Measurements from ENCODE around the gene TTC34. TPM values are rescaled to one million over a fixed set of nuclear protein-coding genes. Genes with fewer than 3 reads are reported as not detected.

The TTC34 gene
- total RNA-seq, 1 experiment from 2014 or later = 1.3 TPM

GRCh38 chr1:2595812-2596529 is 205.5 kb downstream of the TTC34 start:
- H3K9me2 ChIP-seq (ENCODE audit: insufficient read depth) = no peaks in the 10 kb centered on the region
- no peaks in the 10 kb centered on the region for H3K9me3 ChIP-seq (ENCODE audit: control insufficient read depth in 1 of 2, insufficient read depth in 1 of 2, low read depth in 1 of 2, low read length in 2 of 2)
- no TSS peak for BruUV-seq (replicated peaks)
- no peak overlapping the region for H2AFZ ChIP-seq (ENCODE audit: low read depth, low read length, poor library complexity, severe bottlenecking)
- H3K27ac ChIP-seq (ENCODE audit: low read depth, low read length) = no peak overlapping the region
- POLR2A ChIA-PET = no interaction called here
- H3K4me3 ChIP-seq (replicated peaks in 1 of 2; ENCODE audit: low read depth in 1 of 2, low read length in 2 of 2) = no peak overlapping the region
- DNase-seq (ENCODE audit: low read depth, low spot score) (no peak), ATAC-seq (no peak)
- no peaks in the 10 kb centered on the region for H4K20me1 ChIP-seq (ENCODE audit: insufficient read depth)
- H3K27me3 ChIP-seq (ENCODE audit: insufficient read depth, low read length) = no peaks in the 10 kb centered on the region
- H3K36me3 ChIP-seq (ENCODE audit: control insufficient read depth in 1 of 2, insufficient read depth in 2 of 2, low read length in 2 of 2) = no peaks in the 10 kb centered on the region
- H3K4me2 ChIP-seq (ENCODE audit: low read length) = no peak overlapping the region
- H3K4me1 ChIP-seq (ENCODE audit: control insufficient read depth in 1 of 2, insufficient read depth in 2 of 2, low read length in 2 of 2) = no peaks in the 10 kb centered on the region
- TF ChIP-seq ATF3 (IDR thresholded peaks at IDR 0.05) (no peak), POLR2AphosphoS5 (IDR thresholded peaks at IDR 0.05; ENCODE audit: low read depth, low read length) (no peak), ZFX (IDR thresholded peaks at IDR 0.05) (no peak), YY1 (IDR thresholded peaks at IDR 0.05; ENCODE audit: extremely low read depth, insufficient replicate concordance, low read depth, low read length) (no peak), REST (IDR thresholded peaks at IDR 0.05; ENCODE audit: low read depth) (no peak), ELF1 (IDR thresholded peaks at IDR 0.05; ENCODE audit: borderline replicate concordance, low read depth) (no peak), FOSL1 (IDR thresholded peaks at IDR 0.05; ENCODE audit: low read depth) (no peak), SRF (IDR thresholded peaks at IDR 0.05; ENCODE audit: low read depth) (no peak), EZH2phosphoT487 (IDR thresholded peaks at IDR 0.05; ENCODE audit: borderline replicate concordance) (no peak), EGR1 (IDR thresholded peaks at IDR 0.05; ENCODE audit: low read depth) (no peak), SP1 (IDR thresholded peaks at IDR 0.05; ENCODE audit: low read depth) (no peak), ZNF274 (IDR thresholded peaks at IDR 0.05; ENCODE audit: low read depth, low read length) (no peak), CBX3 (IDR thresholded peaks at IDR 0.05; ENCODE audit: low read depth) (no peak), JUND (IDR thresholded peaks at IDR 0.05) (no peak), RAD21 (IDR thresholded peaks at IDR 0.05; ENCODE audit: low read depth) (no peak), SIN3A (IDR thresholded peaks at IDR 0.05; ENCODE audit: low read depth) (no peak), TCF7L2 (IDR thresholded peaks at IDR 0.05; ENCODE audit: borderline replicate concordance, extremely low read depth, insufficient read depth, insufficient read length) (no peak)
- intact Hi-C loops (cut with micrococcal nuclease) = no loop called here
- RAD21 ChIA-PET (ENCODE audit: low non-redundant PET in 1 of 2, low total read pairs in 2 of 2, uncharacterized antibody in 2 of 2, unreplicated experiment in 2 of 2) = no interaction called here
- H3K9ac ChIP-seq (ENCODE audit: low read length) = no peak overlapping the region
- CTCF ChIA-PET = interaction anchor here (0.6 kb wide), 1 partner anchor 824 kb away, joined by 3 read pairs; no protein-coding TSS in a partner anchor
- no peaks in the 10 kb centered on the region for H3K79me2 ChIP-seq (ENCODE audit: insufficient read depth, low read length)
